Ishikawa (cell line): ENCODE data around the gene ZBTB21.

ENCODE experiments used
- CEBPB ChIP-seq: IDR thresholded peaks from 2 replicates; pipeline ENCODE4 v1.6.1; 2012
- EGR1 ChIP-seq: IDR thresholded peaks from 2 replicates; pipeline ENCODE4 v1.6.1; 2012
- EP300 ChIP-seq: IDR thresholded peaks from 2 replicates; pipeline ENCODE4 v1.6.1; 2012; ENCODE audit warnings: borderline replicate concordance
- RAD21 ChIP-seq: IDR thresholded peaks from 2 replicates; pipeline ENCODE4 v1.6.1; 2012; ENCODE audit warnings: low read depth
- YY1 ChIP-seq: IDR thresholded peaks from 2 replicates; pipeline ENCODE4 v1.6.1; 2012; ENCODE audit warnings: low read depth
- ZBTB7A ChIP-seq: IDR thresholded peaks from 2 replicates; pipeline ENCODE4 v1.6.1; 2012; ENCODE audit warnings: low read depth
- TF ChIP-seq, protein P1 (sequence below): IDR thresholded peaks from 2 replicates; pipeline ENCODE4 v1.6.1; 2012; ENCODE audit warnings: low read depth, mild to moderate bottlenecking
- TF ChIP-seq, protein P2 (sequence below): IDR thresholded peaks from 2 replicates; pipeline ENCODE4 v1.6.1; 2012

DNA sequence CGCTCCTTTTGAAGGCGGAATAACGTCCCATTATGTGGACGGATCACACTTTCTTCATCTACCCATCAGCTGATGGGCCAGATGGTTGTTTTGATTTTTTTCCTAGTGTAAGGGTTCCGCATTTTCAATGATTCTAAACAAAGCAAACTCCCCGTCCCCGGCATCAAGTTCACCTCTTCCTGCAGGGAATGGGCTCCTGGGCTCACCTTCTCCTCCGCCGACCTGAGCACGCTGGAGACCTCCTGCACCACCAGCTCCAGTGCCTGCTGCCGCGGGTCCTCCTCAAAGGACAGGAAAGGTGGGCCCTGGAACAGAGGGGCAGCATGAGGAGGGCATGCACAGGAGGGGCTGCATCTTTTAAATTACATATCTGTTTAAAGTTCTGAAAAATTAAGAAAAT is 68.2 kb downstream of the ZBTB21 start:
- TF ChIP-seq EP300 (no peak), CEBPB (no peak), EGR1 (no peak), RAD21 (no peak), YY1 (no peak), ZBTB7A (no peak)
- TF ChIP-seq, protein P1, sequence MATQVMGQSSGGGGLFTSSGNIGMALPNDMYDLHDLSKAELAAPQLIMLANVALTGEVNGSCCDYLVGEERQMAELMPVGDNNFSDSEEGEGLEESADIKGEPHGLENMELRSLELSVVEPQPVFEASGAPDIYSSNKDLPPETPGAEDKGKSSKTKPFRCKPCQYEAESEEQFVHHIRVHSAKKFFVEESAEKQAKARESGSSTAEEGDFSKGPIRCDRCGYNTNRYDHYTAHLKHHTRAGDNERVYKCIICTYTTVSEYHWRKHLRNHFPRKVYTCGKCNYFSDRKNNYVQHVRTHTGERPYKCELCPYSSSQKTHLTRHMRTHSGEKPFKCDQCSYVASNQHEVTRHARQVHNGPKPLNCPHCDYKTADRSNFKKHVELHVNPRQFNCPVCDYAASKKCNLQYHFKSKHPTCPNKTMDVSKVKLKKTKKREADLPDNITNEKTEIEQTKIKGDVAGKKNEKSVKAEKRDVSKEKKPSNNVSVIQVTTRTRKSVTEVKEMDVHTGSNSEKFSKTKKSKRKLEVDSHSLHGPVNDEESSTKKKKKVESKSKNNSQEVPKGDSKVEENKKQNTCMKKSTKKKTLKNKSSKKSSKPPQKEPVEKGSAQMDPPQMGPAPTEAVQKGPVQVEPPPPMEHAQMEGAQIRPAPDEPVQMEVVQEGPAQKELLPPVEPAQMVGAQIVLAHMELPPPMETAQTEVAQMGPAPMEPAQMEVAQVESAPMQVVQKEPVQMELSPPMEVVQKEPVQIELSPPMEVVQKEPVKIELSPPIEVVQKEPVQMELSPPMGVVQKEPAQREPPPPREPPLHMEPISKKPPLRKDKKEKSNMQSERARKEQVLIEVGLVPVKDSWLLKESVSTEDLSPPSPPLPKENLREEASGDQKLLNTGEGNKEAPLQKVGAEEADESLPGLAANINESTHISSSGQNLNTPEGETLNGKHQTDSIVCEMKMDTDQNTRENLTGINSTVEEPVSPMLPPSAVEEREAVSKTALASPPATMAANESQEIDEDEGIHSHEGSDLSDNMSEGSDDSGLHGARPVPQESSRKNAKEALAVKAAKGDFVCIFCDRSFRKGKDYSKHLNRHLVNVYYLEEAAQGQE = no peak
- TF ChIP-seq, protein P2, sequence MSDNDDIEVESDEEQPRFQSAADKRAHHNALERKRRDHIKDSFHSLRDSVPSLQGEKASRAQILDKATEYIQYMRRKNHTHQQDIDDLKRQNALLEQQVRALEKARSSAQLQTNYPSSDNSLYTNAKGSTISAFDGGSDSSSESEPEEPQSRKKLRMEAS = no peak
